WERI-Rb-1 (cell line): ENCODE results near the gene MESP1.

Experiments
- DNase-seq: peaks from one replicate; pipeline ENCODE4 v3.0.0-alpha.2; 2020
- H3K27ac ChIP-seq: fragments of 250-450 bp; sonication (Bioruptor Pico); 2 replicates; pipeline ENCODE4 v1.5.1; 2020; ENCODE audit warnings: mild to moderate bottlenecking, moderate library complexity
- H3K27me3 ChIP-seq: fragments of 250-450 bp; sonication (Bioruptor Pico); 2 replicates; pipeline ENCODE4 v1.5.1; 2021; ENCODE audit warnings: mild to moderate bottlenecking, low read depth, moderate library complexity; ENCODE audit not compliant: insufficient read depth, severe bottlenecking
- H3K36me3 ChIP-seq: fragments of 250-450 bp; sonication (Bioruptor Pico); 2 replicates; pipeline ENCODE4 v1.5.1; 2020; ENCODE audit warnings: mild to moderate bottlenecking, moderate library complexity
- H3K4me3 ChIP-seq: 2 replicates; pipeline ENCODE4 v1.5.1; 2011; ENCODE audit warnings: low read depth, mild to moderate bottlenecking, control low read depth, low read length
- H3K9me3 ChIP-seq: fragments of 250-450 bp; sonication (Bioruptor Pico); 2 replicates; pipeline ENCODE4 v1.5.1; 2021; ENCODE audit warnings: mild to moderate bottlenecking, moderate library complexity; ENCODE audit not compliant: severe bottlenecking
- TF ChIP-seq, protein P1 (sequence below): IDR thresholded peaks from 2 replicates; pipeline ENCODE4 v1.5.1; 2011; ENCODE audit warnings: low read depth, mild to moderate bottlenecking, control low read depth, inconsistent platforms, low read length

Gene MESP1

DNA sequence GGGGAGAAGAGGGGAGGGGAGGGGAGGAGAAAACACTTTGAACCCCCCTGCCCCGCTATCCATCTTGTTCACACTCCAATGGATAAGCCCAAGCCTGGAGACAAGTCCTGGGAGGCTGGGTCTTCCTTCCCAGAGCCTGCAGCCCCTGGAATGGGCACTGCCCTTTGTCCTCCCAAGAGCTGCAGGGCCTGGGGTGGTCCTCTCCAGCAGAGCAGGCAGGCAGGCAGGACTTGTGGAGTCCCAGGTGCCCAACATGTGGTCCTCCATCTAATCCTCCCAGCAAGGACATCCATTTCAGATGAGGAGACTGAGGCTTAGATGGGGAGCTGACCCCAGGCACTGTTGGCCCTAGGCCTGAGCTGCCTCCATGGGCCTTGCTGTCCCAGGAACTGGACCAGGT lies 14.6 kb upstream of the MESP1 start:
- DNase-seq, result no peak
- Histone ChIP-seq H3K36me3 (no peaks in the 10 kb centered on the region), H3K27ac (no peak overlapping the region), H3K27me3 (no peaks in the 10 kb centered on the region), H3K9me3 (no peaks in the 10 kb centered on the region), H3K4me3 (no peak overlapping the region)
- TF ChIP-seq, protein P1, sequence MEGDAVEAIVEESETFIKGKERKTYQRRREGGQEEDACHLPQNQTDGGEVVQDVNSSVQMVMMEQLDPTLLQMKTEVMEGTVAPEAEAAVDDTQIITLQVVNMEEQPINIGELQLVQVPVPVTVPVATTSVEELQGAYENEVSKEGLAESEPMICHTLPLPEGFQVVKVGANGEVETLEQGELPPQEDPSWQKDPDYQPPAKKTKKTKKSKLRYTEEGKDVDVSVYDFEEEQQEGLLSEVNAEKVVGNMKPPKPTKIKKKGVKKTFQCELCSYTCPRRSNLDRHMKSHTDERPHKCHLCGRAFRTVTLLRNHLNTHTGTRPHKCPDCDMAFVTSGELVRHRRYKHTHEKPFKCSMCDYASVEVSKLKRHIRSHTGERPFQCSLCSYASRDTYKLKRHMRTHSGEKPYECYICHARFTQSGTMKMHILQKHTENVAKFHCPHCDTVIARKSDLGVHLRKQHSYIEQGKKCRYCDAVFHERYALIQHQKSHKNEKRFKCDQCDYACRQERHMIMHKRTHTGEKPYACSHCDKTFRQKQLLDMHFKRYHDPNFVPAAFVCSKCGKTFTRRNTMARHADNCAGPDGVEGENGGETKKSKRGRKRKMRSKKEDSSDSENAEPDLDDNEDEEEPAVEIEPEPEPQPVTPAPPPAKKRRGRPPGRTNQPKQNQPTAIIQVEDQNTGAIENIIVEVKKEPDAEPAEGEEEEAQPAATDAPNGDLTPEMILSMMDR, result no peak

GRCh38 chr15:89761929-89762328 lies 10.9 kb upstream of the MESP1 start:
- TF ChIP-seq, protein P1, result no peak
- DNase-seq, result no peak
- no peaks in the 10 kb centered on the region for H3K36me3 ChIP-seq
- H3K27ac ChIP-seq, result peak overlapping the region; percentile 88; the same call in 1 of the 2 replicates
- H3K4me3 ChIP-seq, result no peak overlapping the region
- H3K9me3 ChIP-seq, result no peaks in the 10 kb centered on the region
- no peaks in the 10 kb centered on the region for H3K27me3 ChIP-seq

- H3K27me3 ChIP-seq, result no peaks in the 10 kb centered on the region
- peak overlapping the region; percentile 88 for H3K27ac ChIP-seq
- no peak overlapping the region for H3K4me3 ChIP-seq
- H3K36me3 ChIP-seq, result no peaks in the 10 kb centered on the region
- no peaks in the 10 kb centered on the region for H3K9me3 ChIP-seq
- TF ChIP-seq, protein P1, result no peak
- no peak for DNase-seq
These were observed 10.2 kb upstream of the MESP1 start for GRCh38 chr15:89761009-89761831.

GRCh38 chr15:89760303-89761008 lies 9.4 kb upstream of the MESP1 start:
- no peaks in the 10 kb centered on the region for H3K27me3 ChIP-seq
- no peaks in the 10 kb centered on the region for H3K9me3 ChIP-seq
- TF ChIP-seq, protein P1, result peak; percentile 98
- H3K27ac ChIP-seq, result peak overlapping the region; percentile 88
- no peaks in the 10 kb centered on the region for H3K36me3 ChIP-seq
- peak overlapping the region; percentile 37 for H3K4me3 ChIP-seq
- DNase-seq, result peak; percentile 95

- TF ChIP-seq, protein P1, result no peak
These were observed 8.8 kb upstream of the MESP1 start for GRCh38 chr15:89759835-89760234.

More at GRCh38 chr15:89759835-89760234, 8.8 kb upstream of the MESP1 start:
- Histone ChIP-seq H3K27ac (peak overlapping the region; percentile 88), H3K27me3 (no peaks in the 10 kb centered on the region), H3K9me3 (no peaks in the 10 kb centered on the region), H3K36me3 (no peaks in the 10 kb centered on the region), H3K4me3 (no peak overlapping the region)
- no peak for DNase-seq
